BJ (cell line): ENCODE data around the gene RCSD1. TPM values are rescaled to one million over a fixed set of nuclear protein-coding genes. Genes with fewer than 3 reads are reported as not detected.

Experiments used
- CTCF ChIA-PET: fragments of 350-600 bp; formaldehyde crosslinking; extraction: SDS; loops from one replicate; lab custom pipeline; 2021; ENCODE audit warnings: antibody characterized with exemption, inconsistent platforms; lab: Yijun Ruan, JAX
- POLR2A ChIA-PET: fragments of 300-600 bp; sonication (Branson Sonifier 250); formaldehyde crosslinking; extraction: SDS; loops from one replicate; lab custom pipeline; 2021; ENCODE audit warnings: antibody characterized with exemption; lab: Charles Lee
- DNase-seq: peaks from one replicate; pipeline ENCODE4 v3.0.0-alpha.2; 2011; ENCODE audit warnings: low read depth
- H3K27me3 ChIP-seq: 2 replicates; pipeline ENCODE4 v1.6.0; 2011; ENCODE audit warnings: low read length; ENCODE audit not compliant: control insufficient read depth, insufficient read depth
- H3K36me3 ChIP-seq: 2 replicates; pipeline ENCODE4 v1.5.1; 2011; ENCODE audit warnings: low read length; ENCODE audit not compliant: control insufficient read depth, insufficient read depth
- H3K4me3 ChIP-seq: 2 replicates; pipeline ENCODE4 v1.5.1; 2011; ENCODE audit warnings: low read depth, mild to moderate bottlenecking, control low read depth, low read length
- polyA plus RNA-seq: library from polyadenylated mRNA; depleted of rRNA; stranded (reverse); fragments of >200 nt; gene quantifications from 2 replicates; pipeline ENCODE4 v1.2.3, GENCODE V29; 2011
- TF ChIP-seq, protein P1 (sequence below): IDR thresholded peaks from 2 replicates; pipeline ENCODE4 v1.5.1; 2011; ENCODE audit warnings: low read depth, mild to moderate bottlenecking, control low read depth, inconsistent platforms, low read length, moderate library complexity; ENCODE audit not compliant: insufficient read depth

RCSD1 gene
- polyA plus RNA-seq, 1 experiment, result not detected

DNA sequence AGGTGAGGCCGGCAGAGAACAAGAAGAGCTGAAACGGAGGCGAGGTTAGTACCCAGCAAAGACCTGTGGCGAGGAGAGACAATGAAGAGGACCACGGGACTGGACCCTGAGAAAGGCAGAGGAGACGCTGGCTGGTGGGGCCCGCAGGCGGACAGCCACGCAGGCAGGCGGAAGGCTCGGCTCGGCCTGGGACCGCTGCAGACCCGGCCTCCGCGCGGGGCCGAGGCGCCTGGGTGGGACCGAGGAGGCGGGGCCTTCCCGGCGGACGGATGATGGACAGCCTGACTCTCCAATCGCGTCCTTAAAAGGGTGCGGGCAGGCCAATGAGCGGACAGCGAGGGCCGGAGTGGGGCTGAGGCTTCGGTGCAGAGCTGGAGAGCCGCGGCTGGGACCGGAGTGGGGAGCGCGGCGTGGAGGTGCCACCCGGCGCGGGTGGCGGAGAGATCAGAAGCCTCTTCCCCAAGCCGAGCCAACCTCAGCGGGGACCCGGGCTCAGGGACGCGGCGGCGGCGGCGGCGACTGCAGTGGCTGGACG is 91.7 kb downstream of the RCSD1 start, which contains the start of gene MPZL1:
MPZL1 (plus strand) TSS at position 366 of the 535 bp plus-strand sequence. CDS start 170 bp downstream, outside the sequence.
- peak within 1 kb of the TSS; percentile 91 for H3K4me3 ChIP-seq
- ChIA-PET POLR2A (no interaction called here), CTCF (interaction anchor here (0.9 to 1.0 kb wide), 2 partner anchors 74 to 82 kb away, joined by 3 read pairs; no protein-coding TSS in a partner anchor)
- no peaks in the 10 kb centered on the region for H3K27me3 ChIP-seq
- TF ChIP-seq, protein P1, sequence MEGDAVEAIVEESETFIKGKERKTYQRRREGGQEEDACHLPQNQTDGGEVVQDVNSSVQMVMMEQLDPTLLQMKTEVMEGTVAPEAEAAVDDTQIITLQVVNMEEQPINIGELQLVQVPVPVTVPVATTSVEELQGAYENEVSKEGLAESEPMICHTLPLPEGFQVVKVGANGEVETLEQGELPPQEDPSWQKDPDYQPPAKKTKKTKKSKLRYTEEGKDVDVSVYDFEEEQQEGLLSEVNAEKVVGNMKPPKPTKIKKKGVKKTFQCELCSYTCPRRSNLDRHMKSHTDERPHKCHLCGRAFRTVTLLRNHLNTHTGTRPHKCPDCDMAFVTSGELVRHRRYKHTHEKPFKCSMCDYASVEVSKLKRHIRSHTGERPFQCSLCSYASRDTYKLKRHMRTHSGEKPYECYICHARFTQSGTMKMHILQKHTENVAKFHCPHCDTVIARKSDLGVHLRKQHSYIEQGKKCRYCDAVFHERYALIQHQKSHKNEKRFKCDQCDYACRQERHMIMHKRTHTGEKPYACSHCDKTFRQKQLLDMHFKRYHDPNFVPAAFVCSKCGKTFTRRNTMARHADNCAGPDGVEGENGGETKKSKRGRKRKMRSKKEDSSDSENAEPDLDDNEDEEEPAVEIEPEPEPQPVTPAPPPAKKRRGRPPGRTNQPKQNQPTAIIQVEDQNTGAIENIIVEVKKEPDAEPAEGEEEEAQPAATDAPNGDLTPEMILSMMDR, result no peak
- DNase-seq, result peak; percentile 56
- no peaks in the 10 kb centered on the region for H3K36me3 ChIP-seq

DNA sequence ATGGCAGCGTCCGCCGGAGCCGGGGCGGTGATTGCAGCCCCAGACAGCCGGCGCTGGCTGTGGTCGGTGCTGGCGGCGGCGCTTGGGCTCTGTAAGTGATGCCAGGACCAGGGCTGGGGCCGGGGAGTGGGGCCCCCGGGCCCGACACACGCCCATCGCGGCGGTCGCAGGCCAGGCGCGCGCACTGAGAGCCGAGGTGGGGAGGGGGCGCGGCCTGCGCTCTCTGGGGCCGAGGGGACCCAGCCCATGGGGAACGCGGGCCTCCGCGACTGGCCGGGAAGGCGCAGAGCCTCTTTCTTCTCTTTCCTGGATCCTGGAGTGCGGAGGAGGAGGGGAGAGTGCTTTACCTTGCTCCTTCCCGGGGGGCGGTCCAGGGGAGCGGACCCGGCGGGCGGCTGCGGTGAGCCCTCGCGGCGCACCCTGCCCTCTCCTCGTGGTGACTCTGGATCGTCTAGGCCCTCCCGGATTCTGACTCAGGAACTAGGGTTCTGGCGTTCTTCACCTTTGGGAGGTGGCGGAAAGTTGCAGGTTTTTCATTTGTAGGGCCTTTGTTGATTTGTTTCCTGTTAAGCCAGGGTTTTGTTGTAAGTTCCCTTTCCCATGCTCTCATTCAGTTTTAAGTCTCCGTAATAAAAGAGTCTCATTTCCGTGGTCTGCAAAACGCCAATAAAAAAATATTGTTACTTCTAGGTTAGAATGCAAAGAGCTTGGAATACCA is 92.3 kb downstream of the RCSD1 start:
- DNase-seq, result no peak
- Histone ChIP-seq H3K36me3 (no peaks in the 10 kb centered on the region), H3K4me3 (peak overlapping the region; percentile 91), H3K27me3 (no peaks in the 10 kb centered on the region)
- POLR2A ChIA-PET, result no interaction called here
- TF ChIP-seq, protein P1, result no peak
- CTCF ChIA-PET, result interaction anchor here (0.9 to 1.2 kb wide), 3 partner anchors 74 to 360 kb away, joined by 3 read pairs; no protein-coding TSS in a partner anchor

DNA sequence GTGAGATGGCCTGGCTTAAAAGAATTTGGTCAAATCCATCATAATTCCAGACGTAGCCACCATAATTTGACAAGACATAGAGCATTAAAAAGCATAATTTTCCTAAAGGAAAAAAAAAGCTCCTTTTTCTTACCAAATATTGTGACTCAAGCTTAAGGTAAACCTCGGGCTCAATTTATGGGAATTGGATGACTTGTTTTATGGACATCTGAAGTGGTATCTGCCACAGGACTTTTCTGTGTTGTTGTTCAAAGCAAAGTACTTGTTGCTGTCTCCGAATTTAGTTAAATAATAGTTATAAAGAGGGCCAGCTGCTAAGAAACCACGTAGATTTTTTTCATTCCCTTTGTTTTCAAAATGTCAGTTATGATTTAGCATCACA is 92.8 kb downstream of the RCSD1 start:
- ChIA-PET POLR2A (no interaction called here), CTCF (interaction anchor here (0.9 to 1.2 kb wide), 2 partner anchors 97 to 360 kb away, joined by 3 read pairs; no protein-coding TSS in a partner anchor)
- DNase-seq, result no peak
- H3K36me3 ChIP-seq, result no peaks in the 10 kb centered on the region
- H3K4me3 ChIP-seq, result peak overlapping the region; percentile 91
- H3K27me3 ChIP-seq, result no peaks in the 10 kb centered on the region
- TF ChIP-seq, protein P1, result no peak

DNA sequence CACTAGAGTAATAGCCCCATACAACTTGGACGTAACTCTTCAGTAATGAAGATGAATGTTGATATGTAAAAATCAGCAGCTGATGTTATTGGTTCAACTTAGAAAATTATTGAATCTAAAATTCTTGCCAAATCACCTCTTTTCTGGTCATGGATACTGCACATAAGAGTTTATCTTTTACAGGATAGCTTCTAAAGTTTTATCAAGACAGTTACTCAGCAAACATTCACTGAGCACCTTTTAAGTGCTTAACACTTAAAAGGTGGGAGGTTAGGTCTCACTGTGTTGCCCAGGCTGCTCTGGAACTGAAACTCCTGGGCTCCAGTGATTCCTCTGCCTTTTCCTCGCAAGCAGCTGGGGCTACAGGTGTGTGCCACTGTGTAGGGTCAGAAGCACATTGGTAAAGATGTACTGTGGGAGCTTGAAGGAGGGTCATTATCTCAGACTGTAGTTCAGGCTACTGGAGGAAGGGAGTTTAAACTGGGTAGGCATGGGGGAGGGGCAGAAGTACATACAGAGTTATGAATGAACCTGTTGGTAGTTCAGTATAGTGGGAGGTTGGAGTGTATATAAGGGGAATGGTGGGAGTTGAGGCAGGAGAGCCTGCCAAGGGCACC is 93.8 kb downstream of the RCSD1 start:
- ChIA-PET CTCF (interaction anchor here (1.3 to 1.6 kb wide), 3 partner anchors 8 to 358 kb away, joined by 4 to 5 read pairs (median 4); no protein-coding TSS in a partner anchor), POLR2A (interaction anchor here (0.6 kb wide), 1 partner anchor 61 kb away, joined by 4 read pairs; no protein-coding TSS in a partner anchor)
- DNase-seq, result no peak
- peak overlapping the region; percentile 91 for H3K4me3 ChIP-seq
- H3K36me3 ChIP-seq, result no peaks in the 10 kb centered on the region
- H3K27me3 ChIP-seq, result no peaks in the 10 kb centered on the region
- TF ChIP-seq, protein P1, result no peak

DNA sequence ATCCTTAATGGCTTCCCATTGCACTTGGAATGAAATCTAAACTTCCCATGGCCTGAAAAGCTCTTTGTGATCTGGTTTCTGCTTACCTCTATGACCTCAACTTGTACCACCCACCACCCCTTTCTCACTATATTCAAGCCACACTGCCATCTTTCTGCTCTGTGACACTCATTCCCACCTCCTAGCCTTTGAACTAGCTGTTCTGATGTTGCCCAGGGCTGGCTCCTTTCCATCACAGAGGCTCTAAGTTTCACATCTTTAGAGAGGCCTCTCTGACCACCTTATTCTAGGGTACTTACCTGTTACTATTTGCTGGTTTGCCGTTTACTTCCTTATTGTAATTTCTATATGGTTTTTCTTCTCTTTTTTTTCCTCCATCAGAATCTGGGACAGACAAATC is 96.0 kb downstream of the RCSD1 start:
- TF ChIP-seq, protein P1, result no peak
- ChIA-PET POLR2A (no interaction called here), CTCF (no interaction called here)
- H3K36me3 ChIP-seq, result peaks cover 2% of the 10 kb centered on the region
- H3K4me3 ChIP-seq, result no peak overlapping the region
- H3K27me3 ChIP-seq, result no peaks in the 10 kb centered on the region
- no peak for DNase-seq
